ENCODE results near the gene GPSM1.

GPSM1 gene, protein sequence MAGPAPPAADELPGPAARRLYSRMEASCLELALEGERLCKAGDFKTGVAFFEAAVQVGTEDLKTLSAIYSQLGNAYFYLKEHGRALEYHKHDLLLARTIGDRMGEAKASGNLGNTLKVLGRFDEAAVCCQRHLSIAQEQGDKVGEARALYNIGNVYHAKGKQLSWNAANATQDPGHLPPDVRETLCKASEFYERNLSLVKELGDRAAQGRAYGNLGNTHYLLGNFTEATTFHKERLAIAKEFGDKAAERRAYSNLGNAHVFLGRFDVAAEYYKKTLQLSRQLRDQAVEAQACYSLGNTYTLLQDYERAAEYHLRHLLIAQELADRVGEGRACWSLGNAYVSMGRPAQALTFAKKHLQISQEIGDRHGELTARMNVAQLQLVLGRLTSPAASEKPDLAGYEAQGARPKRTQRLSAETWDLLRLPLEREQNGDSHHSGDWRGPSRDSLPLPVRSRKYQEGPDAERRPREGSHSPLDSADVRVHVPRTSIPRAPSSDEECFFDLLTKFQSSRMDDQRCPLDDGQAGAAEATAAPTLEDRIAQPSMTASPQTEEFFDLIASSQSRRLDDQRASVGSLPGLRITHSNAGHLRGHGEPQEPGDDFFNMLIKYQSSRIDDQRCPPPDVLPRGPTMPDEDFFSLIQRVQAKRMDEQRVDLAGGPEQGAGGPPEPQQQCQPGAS

DNA sequence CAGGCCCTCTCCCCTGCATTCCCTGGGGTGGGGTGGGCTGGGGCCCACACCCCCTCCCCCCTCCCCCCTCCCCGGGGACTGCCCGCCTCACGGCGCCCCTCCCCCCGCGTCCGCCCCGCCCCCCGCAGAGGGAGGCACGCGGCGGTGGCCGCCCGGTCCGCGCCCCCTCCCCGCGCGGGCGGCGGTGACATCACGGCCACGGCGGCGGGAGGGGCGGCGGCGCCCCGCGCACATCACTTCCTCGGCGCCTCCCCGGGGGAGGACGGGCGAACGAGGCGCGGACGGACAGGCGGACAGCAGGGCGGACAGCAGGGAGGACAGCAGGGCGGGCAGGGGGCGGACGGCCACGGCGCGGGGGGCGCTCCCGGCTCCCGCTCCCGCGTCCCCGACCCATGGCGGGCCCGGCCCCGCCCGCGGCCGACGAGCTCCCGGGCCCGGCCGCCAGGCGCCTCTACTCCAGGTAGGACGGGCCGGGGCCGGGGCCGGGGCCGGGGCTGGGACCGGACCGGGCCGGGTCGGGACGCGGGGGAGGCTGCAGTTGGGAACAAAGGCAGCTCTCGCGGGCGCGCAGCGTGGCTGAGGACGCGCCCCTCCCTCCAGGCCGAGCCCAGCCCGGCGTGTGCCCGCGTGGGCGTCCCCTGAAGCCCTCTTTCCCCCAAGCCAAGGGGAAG is at the start of gene GPSM1:
Gene GPSM1, plus strand, starts transcription at position 236 of the 671 bp plus-strand sequence. Its CDS starts 157 bp downstream, at position 393.
- in situ Hi-C loops (cut with MboI; ENCODE audit: low sequenced_read_pairs) = no loop called here

DNA sequence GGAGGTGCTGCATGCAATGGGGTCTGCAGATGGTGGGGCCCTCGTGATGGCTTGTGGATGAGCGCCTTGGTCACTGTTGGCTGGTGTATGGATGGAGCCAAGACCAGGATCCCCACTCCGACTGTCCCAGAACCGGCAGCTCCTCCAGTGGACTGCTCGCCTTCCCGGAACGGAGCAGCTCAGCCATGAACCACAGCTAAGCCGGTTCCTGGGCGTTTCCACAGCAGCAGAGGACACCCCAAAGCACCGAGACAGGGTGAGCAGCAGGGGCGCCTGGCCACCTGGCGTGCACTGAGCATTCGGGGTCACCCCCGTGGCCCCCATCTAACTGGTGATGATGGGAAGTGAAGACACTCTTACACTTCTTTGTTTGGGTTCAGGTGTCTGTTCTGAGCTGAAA is 49.6 kb upstream of the GPSM1 start:
- in situ Hi-C loops (cut with MboI; ENCODE audit: low sequenced_read_pairs) = no loop called here

DNA sequence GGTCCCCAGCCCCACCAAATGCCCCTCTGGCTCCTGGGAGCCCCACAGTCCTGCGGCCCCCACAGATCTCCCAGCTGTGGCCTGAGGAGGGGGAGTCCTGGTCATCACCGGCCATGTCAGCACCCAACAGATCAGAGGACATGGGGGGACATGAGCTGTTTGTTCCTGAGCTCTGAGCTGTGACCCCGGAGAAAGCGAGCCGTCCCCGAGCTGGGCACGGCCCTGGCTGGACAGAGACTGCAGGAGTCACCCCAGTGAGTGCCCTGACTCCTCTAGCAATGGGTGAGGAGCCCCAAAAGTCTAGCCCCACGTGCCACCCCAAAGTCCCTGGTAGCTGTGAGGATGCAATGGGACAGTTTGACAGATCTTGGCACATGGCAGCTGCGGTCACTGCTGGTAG is 49.1 kb upstream of the GPSM1 start:
- in situ Hi-C loops (cut with MboI; ENCODE audit: low sequenced_read_pairs) = no loop called here

DNA sequence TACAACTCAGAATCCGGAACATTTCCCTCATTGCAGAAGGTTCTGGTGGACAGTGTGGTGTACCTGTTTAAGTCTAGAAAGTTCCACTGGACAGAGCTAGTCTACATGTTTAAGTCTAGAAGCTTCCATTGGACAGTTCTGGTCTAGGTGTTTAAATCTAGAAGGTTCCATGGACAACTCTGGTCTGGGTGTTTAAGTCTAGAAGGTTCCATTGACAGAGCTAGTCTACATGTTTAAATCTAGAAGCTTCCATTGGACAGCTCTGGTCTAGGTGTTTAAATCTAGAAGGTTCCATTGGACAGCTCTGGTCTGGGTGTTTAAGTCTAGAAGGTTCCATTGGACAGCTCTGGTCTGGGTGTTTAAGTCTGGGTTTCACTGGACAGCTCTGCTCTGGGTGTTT is 48.4 kb upstream of the GPSM1 start:
- in situ Hi-C loops (cut with MboI; ENCODE audit: low sequenced_read_pairs) = no loop called here

DNA sequence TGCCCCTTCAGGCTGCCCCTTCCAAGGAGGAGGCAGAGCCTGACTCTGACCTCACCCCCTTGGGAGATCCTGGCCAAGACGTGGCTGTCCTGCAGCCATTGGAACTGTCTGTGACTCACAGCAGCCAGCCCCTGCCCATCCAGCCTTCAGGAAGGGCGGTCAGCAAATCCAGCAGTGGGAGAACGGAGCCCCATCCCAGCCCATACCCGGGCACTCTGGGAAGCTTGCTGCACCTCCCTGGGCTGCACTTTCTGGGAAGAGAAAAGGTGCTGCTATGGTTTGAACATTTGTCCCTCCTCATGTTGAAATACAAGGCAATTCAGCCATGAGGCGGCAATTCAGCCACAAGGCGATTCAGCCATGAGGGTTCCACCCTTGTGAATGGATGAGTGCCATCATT is 47.9 kb upstream of the GPSM1 start:
- in situ Hi-C loops (cut with MboI; ENCODE audit: low sequenced_read_pairs) = no loop called here

DNA sequence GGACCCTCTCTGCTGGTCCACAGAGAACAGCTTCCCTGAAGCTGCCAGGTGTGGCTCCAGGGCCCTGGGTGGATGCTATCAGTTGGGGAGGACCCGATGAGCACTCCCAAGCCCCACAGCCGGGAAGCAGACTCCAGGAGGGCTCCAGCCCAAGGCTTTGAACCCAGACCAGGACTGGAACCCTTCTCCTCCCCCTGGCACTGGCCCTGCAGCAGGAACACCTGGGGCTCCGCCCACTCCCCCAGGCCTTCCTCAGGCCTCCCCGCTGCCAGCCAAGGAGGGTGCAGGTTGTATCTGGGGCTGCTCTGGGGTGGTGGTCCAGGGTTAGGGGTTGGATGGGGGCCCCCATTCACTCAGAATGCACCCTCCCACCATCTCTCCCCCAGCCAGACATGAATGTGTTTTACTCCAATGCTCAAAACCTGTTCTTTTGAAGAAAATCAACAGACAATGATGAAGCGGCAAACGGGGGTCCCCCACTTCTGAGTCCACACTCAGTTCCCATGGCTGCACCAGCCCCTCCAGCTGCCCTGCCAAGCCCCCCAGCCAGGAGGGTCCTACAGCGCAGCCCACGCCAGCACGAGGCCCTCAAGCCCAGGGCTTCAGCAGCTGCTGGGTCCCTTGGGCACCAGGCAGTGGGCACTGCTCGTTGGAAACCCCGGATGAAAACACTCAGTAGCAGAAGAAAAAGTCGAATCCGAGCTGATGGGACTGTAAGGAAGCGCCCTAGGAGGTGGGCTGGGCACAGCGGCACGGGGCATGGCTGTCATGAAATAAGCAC is 46.6 kb upstream of the GPSM1 start:
- in situ Hi-C loops (cut with MboI; ENCODE audit: low sequenced_read_pairs) = no loop called here

DNA sequence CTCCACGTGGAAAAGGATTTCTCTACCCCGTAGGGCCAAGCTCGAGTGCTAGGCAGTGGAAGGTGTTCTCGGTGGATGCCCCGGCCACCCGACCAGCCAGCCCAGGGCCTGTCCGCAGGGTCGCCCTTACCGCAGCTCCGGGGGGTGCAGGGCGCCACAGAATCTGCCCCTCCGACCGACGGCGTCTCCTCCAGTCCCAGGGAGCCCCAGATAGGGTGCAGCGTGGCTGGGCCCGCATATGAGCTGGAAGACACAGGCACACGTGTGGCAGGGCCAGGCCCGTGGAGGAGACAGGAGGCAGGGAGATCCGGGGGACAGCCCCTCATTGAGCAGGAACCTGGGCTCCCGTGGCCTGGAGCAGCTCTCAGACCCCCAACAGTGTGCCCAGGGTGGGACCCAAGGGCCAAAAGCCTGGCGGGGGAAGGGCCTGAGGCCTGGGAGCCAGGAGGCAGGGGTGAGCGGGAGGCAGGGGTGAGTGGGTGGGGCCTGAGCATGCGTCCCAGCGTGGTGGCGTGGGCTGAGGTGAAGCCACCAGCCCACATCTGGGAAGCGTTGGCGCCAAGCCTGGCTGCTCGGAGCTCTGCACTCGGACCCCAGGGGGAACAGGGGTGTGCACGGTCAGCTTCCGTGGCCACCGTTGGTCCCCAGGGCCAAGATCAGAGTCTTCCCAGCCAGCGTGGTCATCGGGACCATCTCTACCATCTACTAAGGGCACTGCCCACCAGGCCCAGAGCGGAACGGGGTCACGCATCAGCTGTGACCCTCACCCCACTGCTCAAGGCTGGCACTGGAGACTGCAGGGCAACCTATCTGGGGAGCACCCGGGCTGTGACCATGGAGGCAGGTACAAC is 45.7 kb upstream of the GPSM1 start:
- in situ Hi-C loops (cut with MboI; ENCODE audit: low sequenced_read_pairs) = no loop called here

DNA sequence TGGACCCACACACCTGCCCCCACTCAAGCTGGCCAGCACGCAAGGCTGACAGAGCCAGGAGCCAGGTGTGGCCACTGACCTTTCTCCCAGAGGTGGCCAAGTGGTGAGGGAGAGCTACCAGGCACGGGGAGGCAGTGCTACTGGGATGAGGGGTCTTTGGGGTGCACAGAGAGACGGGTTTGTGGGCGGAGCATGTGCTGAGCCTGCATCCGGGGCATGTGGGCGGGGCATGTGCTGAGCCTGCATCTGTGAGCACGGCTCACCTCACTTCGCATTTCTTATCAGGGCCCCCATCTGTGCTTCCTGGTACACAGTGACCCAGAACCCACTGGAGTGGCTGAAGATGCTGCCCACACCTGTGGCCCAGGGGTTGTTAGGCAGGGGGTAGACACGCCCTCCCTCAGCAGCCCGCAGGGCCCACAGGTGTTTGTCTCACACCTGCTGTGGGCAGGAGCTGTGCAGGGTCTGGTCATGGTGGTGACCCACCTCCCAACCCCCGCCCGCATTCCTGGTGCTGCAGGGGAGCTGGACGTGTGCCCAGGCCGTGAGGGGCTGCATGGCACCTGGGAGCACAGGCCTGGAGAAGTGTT is 45.0 kb upstream of the GPSM1 start:
- in situ Hi-C loops (cut with MboI; ENCODE audit: low sequenced_read_pairs) = no loop called here

DNA sequence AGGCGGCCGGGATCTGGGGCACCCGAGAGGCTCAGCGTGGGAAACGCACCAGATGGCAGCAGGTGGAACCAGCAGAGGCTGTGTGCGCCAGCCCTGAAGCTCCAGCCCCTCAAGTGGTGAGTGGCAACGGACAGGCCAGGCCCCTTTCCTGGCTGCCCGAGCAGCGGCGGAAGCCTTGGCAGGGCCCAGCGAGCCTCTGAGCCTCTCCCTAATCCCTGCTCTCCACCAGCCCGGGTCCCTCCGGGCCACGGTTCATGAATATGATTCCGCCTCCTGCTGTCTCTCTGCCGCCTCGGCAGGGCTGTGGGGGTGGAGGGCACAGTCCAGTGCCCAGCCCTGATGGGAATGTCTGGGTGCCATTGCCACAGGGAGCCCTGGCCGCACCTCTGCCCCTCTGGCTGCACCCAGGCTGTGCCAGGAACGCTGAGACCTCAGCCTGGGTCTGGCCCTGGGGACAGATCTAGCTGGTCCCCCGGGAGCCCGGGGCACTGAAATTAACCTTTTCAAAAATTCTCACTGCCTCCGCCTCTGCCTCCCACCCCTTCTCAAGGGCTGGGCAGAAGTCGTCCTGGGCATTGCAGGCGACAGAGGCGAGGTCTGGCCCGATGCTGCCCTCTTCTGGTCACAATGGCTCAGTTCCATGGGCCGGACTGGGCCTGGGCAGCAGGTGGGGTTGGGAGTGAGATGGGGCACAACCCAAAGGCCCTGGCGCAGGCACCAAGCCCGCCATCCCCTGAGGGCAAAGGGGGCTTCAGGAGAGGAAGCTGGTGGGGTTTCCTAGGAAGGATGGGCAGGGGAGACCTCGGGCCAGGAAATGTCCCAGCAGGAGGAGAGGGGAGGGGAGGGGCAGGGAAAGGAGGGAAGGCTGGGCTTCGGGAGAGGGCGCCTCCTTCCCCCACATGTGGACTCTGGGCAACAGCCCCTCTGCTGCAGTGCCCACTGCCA is 43.8 kb upstream of the GPSM1 start:
- in situ Hi-C loops (cut with MboI; ENCODE audit: low sequenced_read_pairs) = no loop called here

DNA sequence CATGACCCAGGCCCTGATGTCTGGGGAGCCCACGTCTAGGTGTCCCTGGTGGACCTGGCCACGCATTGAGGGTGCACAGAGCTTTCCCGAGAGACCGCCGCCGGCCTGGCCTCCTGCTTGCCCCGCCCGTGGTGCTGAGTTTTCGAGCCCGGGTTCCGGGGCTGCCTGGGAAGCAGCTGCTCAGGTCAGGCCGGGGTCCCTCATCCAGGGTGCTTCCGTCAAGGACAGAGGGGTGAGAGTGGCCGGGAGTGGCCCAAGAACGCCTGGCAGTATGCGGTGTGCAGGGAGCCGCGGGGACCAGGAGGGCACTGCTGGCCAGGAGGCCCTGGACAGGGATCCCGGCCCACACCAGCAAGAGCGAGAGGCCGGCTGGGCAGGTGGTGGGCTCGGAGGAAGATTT is 43.0 kb upstream of the GPSM1 start:
- in situ Hi-C loops (cut with MboI; ENCODE audit: low sequenced_read_pairs) = no loop called here

DNA sequence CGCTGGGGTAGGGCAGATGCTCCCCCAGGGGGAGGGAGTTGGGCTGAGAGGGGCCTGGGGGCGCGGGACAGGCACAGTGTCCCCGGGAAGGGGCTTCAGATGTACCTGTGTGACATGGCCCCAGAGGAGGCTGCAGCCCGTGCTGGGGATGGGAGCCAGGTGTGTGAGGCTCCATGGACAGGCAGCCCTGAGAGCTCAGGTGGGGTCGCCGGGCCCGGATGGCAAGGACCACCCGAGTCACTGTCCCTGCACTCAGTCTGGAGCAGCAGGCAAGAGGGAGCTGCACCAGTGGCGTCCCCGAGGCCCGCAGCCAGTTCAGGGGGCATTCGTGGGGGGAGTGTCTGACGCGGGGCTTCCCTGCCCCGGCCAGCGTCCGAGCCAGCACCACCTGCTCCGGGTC is 42.4 kb upstream of the GPSM1 start:
- in situ Hi-C loops (cut with MboI; ENCODE audit: low sequenced_read_pairs) = no loop called here

DNA sequence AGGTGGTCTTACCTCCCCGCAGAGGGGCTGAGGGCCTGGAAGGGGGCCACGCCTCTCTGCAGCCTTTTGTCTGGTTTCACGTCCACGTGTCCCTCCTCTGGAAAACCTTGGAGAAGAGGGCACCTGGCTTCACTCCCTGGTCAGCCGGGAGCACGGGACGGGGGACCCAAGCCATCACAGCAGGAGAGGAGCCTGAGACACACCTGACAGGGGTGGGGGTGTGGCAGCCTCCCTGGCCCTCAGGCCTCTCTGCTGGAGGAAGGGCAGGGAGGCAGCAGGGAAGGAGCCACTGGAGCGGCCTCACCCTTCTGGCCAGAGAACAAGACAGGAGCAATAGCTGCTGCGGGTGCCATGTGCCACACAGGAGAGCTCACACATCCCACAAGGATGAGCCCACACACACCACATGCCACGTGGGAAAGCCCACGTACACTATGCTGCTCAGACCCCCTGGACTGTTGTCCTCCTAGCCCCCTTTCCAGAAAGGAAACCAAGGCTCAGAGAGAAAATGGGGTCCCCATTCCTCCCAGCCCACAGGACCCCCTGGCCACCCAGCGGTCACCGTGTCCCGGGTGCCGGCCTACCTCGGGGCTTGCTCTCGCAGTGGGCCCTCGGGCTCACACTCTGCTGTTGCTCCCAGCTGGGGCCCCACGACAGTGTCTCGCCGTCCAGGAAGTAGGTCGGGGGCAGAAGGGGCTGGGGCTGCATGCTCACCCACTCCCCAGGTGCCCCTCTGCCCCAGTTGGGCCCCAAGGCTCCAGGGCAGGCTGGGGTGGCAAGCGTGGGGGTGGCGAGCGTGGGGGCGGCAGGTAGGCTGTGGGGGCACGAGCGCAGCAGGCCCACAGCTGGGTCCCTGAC is 41.6 kb upstream of the GPSM1 start:
- in situ Hi-C loops (cut with MboI; ENCODE audit: low sequenced_read_pairs) = no loop called here

DNA sequence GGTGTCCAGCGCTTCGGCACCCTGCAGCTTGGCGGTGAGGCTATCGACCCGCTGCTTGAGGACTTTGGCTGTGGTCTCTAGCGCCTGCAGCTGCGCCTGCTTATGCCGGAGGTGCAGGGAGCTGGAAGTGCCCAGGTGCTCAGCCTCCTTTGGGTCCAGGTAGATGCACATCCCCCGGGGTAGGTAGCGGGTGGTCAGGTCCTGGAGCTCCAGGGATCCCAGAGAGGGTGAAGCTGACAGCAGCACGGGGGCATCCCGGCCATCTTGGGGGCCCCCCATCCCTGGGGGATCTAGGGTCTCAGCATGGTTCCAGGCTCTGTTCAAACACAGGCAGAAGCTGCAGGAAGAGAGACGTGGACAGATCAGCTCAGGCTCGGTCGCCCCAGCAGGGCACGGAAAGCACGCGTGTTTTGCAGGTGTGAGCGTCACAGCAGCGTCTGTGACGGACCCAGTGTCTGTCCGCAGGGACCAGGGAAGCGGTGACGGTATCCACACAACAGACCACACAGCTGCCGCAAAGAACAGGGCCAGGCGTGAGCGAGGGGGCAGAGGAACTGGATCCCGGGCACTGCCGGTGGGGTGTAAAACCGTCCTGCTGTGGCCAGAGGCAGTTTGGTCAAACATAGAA is 40.9 kb upstream of the GPSM1 start:
- in situ Hi-C loops (cut with MboI; ENCODE audit: low sequenced_read_pairs) = no loop called here

DNA sequence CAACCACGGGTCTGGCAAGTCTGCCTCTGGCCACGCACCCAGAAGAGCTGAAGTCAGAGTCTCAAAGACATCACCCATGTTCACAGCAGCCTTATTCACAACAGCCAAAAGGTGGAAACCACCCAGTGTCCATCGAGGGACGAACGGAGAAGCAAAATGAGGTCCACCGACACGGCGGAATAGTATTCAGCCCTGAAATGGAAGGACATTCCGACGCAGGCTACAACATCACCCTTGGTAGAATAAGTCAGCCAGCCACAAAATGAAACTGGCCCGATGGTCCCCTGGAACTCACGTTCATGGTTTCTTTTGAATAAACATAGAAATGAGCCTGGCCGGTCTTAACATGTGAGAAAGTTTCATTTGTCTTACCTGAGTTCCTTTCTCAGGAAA is 40.4 kb upstream of the GPSM1 start:
- in situ Hi-C loops (cut with MboI; ENCODE audit: low sequenced_read_pairs) = no loop called here

DNA sequence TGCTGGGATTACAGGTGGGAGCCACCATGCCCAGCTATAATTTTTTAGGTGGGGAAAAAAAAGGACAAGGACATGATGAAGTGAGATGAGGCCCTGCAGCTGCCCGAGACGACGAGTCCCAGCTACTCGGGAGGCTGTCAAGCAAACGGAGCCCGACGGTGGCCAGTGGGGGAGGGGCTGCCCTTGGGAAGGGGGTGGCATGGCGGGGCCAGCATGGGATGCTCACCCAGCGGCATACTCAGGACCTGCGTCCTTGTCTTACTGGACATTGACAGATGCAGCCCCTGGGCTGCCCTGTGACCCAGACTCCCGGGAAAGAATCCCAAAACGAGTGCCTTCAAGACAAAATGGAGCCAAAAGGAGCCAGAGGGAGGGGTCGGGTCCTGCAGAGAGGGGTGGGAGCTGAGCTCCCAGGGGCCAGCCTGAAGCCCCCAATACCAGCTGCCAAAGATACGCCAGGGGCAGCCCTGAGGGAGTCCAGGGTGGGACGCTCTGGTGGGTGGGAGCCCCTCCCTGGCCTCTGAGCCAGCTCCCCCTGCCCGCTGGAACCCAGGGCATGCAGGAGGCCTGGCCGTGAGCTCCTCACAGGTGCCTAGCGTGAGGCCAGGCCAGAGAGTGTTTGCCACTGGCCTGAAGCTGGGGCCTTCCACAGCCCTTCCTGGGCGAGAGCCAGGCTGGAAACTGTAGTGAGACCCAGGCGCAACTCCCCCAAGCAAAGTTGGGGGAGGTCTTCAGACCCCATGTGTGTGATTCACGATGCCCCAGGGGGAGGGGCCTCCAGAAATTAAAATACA is 39.2 kb upstream of the GPSM1 start:
- in situ Hi-C loops (cut with MboI; ENCODE audit: low sequenced_read_pairs) = no loop called here

DNA sequence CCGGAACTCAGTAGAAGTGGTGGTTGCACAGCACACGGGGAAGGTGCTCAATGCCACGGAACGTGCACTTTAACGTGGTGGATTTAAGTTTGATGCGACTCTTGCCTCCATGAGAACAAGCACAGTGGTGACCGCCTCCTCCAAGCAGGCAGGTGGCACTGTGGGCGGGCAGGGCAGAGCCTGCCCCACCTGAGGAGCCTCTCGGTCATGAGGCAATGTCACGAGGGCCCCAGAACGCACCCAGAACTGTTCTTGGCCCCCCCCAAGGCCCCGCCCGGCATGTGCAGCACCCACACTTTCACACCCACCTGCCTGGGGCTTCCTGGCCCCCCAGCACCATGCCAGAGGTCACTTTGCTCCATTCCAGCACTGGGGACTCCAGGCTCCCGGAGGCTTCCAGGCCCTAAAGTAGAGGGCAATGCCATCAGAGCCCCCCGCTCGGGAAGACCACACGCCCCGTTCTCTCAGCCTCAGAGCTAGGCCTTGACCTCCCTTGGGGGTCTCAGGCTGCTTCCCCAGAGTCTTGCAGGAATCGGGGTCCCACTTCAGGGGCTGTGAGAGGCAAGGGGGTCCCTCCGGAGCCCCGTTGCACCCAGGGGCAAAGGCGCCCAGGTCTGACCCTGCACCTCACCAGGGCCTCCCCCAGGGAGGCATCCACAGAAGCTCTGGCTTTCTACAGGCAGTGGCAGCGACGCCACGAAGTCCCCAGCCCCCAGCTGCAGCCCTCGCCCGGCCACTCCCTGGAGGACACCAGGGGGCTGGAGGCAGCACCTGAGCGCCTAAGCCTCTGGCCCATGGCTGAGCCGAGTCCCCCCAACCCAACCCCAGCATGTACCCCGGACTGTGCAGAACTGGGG is 37.5 kb upstream of the GPSM1 start:
- in situ Hi-C loops (cut with MboI; ENCODE audit: low sequenced_read_pairs) = no loop called here
